ENCODE data around the gene CNTLN. TPM values are rescaled to one million over a fixed set of nuclear protein-coding genes. Genes with fewer than 3 reads are reported as not detected.

The CNTLN gene
- total and polyA plus RNA-seq, 2 of the 13 experiments (the other 11 are each of a cell fraction or from before 2014, with no cell fraction given): 1.5 to 5.7 TPM

- TF ChIP-seq ZFX (CRISPR knock-in tag; IDR thresholded peaks at IDR 0.05; ENCODE audit: low read depth): peak; percentile 82
- peak; percentile 96 for TF ChIP-seq E2F1 (CRISPR knock-in tag; IDR thresholded peaks at IDR 0.05)
- no peak for TF ChIP-seq HDAC2 (CRISPR knock-in tag; IDR thresholded peaks at IDR 0.05)
- TF ChIP-seq, protein P1, sequence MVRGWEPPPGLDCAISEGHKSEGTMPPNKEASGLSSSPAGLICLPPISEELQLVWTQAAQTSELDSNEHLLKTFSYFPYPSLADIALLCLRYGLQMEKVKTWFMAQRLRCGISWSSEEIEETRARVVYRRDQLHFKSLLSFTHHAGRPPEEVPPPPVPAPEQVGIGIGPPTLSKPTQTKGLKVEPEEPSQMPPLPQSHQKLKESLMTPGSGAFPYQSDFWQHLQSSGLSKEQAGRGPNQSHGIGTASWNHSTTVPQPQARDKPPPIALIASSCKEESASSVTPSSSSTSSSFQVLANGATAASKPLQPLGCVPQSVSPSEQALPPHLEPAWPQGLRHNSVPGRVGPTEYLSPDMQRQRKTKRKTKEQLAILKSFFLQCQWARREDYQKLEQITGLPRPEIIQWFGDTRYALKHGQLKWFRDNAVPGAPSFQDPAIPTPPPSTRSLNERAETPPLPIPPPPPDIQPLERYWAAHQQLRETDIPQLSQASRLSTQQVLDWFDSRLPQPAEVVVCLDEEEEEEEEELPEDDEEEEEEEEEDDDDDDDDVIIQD (CRISPR knock-in tag; IDR thresholded peaks at IDR 0.05; ENCODE audit: low read depth): peak; percentile 11; the same call in 1 of the 2 replicates
- TF ChIP-seq ZNF274 (CRISPR knock-in tag; IDR thresholded peaks at IDR 0.05): peak; percentile 90
- peak; percentile 69; the same call in 1 of the 2 replicates for TF ChIP-seq POLR2G (IDR thresholded peaks at IDR 0.05; ENCODE audit: low read depth, low read length)
- TF ChIP-seq ZFY (CRISPR knock-in tag; IDR thresholded peaks at IDR 0.05): peak; percentile 82
- no peak for TF ChIP-seq TCF7L2 (IDR thresholded peaks at IDR 0.05; ENCODE audit: low read depth, low read length)
- TF ChIP-seq, protein P2, sequence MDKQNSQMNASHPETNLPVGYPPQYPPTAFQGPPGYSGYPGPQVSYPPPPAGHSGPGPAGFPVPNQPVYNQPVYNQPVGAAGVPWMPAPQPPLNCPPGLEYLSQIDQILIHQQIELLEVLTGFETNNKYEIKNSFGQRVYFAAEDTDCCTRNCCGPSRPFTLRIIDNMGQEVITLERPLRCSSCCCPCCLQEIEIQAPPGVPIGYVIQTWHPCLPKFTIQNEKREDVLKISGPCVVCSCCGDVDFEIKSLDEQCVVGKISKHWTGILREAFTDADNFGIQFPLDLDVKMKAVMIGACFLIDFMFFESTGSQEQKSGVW (CRISPR knock-in tag; IDR thresholded peaks at IDR 0.05; ENCODE audit: borderline replicate concordance): no peak
- no peak for TF ChIP-seq EP300 (IDR thresholded peaks at IDR 0.05; ENCODE audit: low read depth in 2 of 2, low read length in 2 of 2)
- no peak for TF ChIP-seq EP300 (CRISPR knock-in tag; IDR thresholded peaks at IDR 0.05; ENCODE audit: borderline replicate concordance)
- TF ChIP-seq MLLT10 (CRISPR knock-in tag; IDR thresholded peaks at IDR 0.05): no peak
- TF ChIP-seq ZNF878 (CRISPR knock-in tag; IDR thresholded peaks at IDR 0.05): peak; percentile 65; the same call in 1 of the 2 replicates
- TF ChIP-seq REPIN1 (CRISPR knock-in tag; IDR thresholded peaks at IDR 0.05; ENCODE audit: borderline replicate concordance, low read depth): peak; percentile 83
- TF ChIP-seq, protein P3, sequence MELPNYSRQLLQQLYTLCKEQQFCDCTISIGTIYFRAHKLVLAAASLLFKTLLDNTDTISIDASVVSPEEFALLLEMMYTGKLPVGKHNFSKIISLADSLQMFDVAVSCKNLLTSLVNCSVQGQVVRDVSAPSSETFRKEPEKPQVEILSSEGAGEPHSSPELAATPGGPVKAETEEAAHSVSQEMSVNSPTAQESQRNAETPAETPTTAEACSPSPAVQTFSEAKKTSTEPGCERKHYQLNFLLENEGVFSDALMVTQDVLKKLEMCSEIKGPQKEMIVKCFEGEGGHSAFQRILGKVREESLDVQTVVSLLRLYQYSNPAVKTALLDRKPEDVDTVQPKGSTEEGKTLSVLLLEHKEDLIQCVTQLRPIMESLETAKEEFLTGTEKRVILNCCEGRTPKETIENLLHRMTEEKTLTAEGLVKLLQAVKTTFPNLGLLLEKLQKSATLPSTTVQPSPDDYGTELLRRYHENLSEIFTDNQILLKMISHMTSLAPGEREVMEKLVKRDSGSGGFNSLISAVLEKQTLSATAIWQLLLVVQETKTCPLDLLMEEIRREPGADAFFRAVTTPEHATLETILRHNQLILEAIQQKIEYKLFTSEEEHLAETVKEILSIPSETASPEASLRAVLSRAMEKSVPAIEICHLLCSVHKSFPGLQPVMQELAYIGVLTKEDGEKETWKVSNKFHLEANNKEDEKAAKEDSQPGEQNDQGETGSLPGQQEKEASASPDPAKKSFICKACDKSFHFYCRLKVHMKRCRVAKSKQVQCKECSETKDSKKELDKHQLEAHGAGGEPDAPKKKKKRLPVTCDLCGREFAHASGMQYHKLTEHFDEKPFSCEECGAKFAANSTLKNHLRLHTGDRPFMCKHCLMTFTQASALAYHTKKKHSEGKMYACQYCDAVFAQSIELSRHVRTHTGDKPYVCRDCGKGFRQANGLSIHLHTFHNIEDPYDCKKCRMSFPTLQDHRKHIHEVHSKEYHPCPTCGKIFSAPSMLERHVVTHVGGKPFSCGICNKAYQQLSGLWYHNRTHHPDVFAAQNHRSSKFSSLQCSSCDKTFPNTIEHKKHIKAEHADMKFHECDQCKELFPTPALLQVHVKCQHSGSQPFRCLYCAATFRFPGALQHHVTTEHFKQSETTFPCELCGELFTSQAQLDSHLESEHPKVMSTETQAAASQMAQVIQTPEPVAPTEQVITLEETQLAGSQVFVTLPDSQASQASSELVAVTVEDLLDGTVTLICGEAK (IDR thresholded peaks at IDR 0.05): no peak
- TF ChIP-seq, protein P3 (CRISPR knock-in tag; IDR thresholded peaks at IDR 0.05): peak; percentile 53; the same call in 1 of the 2 replicates
Observed at GRCh38 chr9:17134396-17135294, at the start of gene CNTLN (continued).
